H9 (cell line): Measurements from ENCODE around the gene WDFY3. TPM values are rescaled to one million over a fixed set of nuclear protein-coding genes. Genes with fewer than 3 reads are reported as not detected.

Experiments
- DNase-seq: peaks from one replicate; pipeline ENCODE4 v3.0.0-alpha.2; 2017
- H2AFZ ChIP-seq: one replicate; pipeline ENCODE4 v1.6.1; 2013; ENCODE audit warnings: mild to moderate bottlenecking, low read length, control low read depth, moderate library complexity
- H2AK5ac ChIP-seq: 2 replicates; pipeline ENCODE4 v1.6.1; 2013; ENCODE audit warnings: low read length, control low read depth, mixed read lengths; ENCODE audit not compliant: insufficient read length
- H2BK120ac ChIP-seq: one replicate; pipeline ENCODE4 v1.6.1; 2013; ENCODE audit warnings: low read depth, mild to moderate bottlenecking, low read length, control low read depth, inconsistent platforms; ENCODE audit not compliant: poor library complexity, severe bottlenecking
- H2BK12ac ChIP-seq: 2 replicates; pipeline ENCODE4 v1.6.1; 2013; ENCODE audit warnings: low read length, control low read depth, mixed read lengths, low read depth; ENCODE audit not compliant: insufficient read length
- H2BK15ac ChIP-seq: 2 replicates; pipeline ENCODE4 v1.6.1; 2013; ENCODE audit warnings: low read depth, low read length, control low read depth
- H2BK20ac ChIP-seq: one replicate; pipeline ENCODE4 v1.6.1; 2013; ENCODE audit warnings: low read depth, mild to moderate bottlenecking, low read length, control low read depth, inconsistent platforms; ENCODE audit not compliant: poor library complexity, severe bottlenecking
- H2BK5ac ChIP-seq: 2 replicates; pipeline ENCODE4 v1.6.1; 2013; ENCODE audit warnings: low read length, control low read depth, mixed read lengths; ENCODE audit not compliant: insufficient read length
- H3K14ac ChIP-seq: 2 replicates; pipeline ENCODE4 v1.6.1; 2013; ENCODE audit warnings: low read length, control low read depth; ENCODE audit not compliant: insufficient read depth
- H3K18ac ChIP-seq: 2 replicates; pipeline ENCODE4 v1.6.1; 2013; ENCODE audit warnings: low read depth, mild to moderate bottlenecking, mixed read lengths, low read length, control low read depth; ENCODE audit not compliant: insufficient read length
- H3K23ac ChIP-seq: 2 replicates; pipeline ENCODE4 v1.6.1; 2013; ENCODE audit warnings: low read length, control low read depth, mixed read lengths, low read depth; ENCODE audit not compliant: insufficient read length
- H3K23me2 ChIP-seq: 2 replicates; pipeline ENCODE4 v1.6.1; 2013; ENCODE audit warnings: low read depth, mild to moderate bottlenecking, mixed read lengths, low read length, control low read depth; ENCODE audit not compliant: insufficient read length, poor library complexity, severe bottlenecking
- H3K27ac ChIP-seq: 2 replicates; pipeline ENCODE4 v1.5.1; 2013; ENCODE audit warnings: low read length, control low read depth, mixed read lengths, low read depth; ENCODE audit not compliant: insufficient read length
- H3K27me3 ChIP-seq: 2 replicates; pipeline ENCODE4 v1.6.1; 2013; ENCODE audit warnings: low read length, control low read depth, inconsistent platforms; ENCODE audit not compliant: insufficient read depth
- H3K4ac ChIP-seq: 2 replicates; pipeline ENCODE4 v1.6.1; 2013; ENCODE audit warnings: low read depth, mild to moderate bottlenecking, control low read depth, inconsistent platforms, low read length, moderate library complexity
- H3K4me1 ChIP-seq: 2 replicates; pipeline ENCODE4 v1.6.1; 2013; ENCODE audit warnings: low read length, control low read depth, inconsistent platforms; ENCODE audit not compliant: insufficient read depth
- H3K4me2 ChIP-seq: 2 replicates; pipeline ENCODE4 v1.6.1; 2013; ENCODE audit warnings: low read length, control low read depth, mixed read lengths; ENCODE audit not compliant: insufficient read length, insufficient read depth
- H3K56ac ChIP-seq: 2 replicates; pipeline ENCODE4 v1.6.1; 2013; ENCODE audit warnings: low read depth, mild to moderate bottlenecking, mixed read lengths, low read length, control low read depth; ENCODE audit not compliant: insufficient read length
- H3K79me1 ChIP-seq: 2 replicates; pipeline ENCODE4 v1.6.1; 2013; ENCODE audit warnings: low read depth, mild to moderate bottlenecking, moderate library complexity, low read length, control low read depth, inconsistent platforms; ENCODE audit not compliant: insufficient read depth, poor library complexity, severe bottlenecking
- H3K79me2 ChIP-seq: 2 replicates; pipeline ENCODE4 v1.6.1; 2013; ENCODE audit warnings: low read length, control low read depth, inconsistent platforms; ENCODE audit not compliant: insufficient read depth
- H3K9ac ChIP-seq: 2 replicates; pipeline ENCODE4 v1.6.1; 2013; ENCODE audit warnings: low read length, control low read depth, mixed read lengths; ENCODE audit not compliant: insufficient read length; ENCODE audit errors: extremely low read depth
- H3K9me3 ChIP-seq: one replicate; pipeline ENCODE4 v1.6.1; 2013; ENCODE audit warnings: low read depth, low read length, inconsistent platforms; ENCODE audit not compliant: control insufficient read depth
- H3T11ph ChIP-seq: one replicate; pipeline ENCODE4 v1.6.1; 2013; ENCODE audit warnings: mild to moderate bottlenecking, low read length, control low read depth, inconsistent platforms
- H4K20me1 ChIP-seq: one replicate; pipeline ENCODE4 v1.6.1; 2013; ENCODE audit not compliant: control insufficient read depth, insufficient read length, insufficient read depth
- H4K5ac ChIP-seq: 2 replicates; pipeline ENCODE4 v1.6.1; 2013; ENCODE audit warnings: low read depth, mild to moderate bottlenecking, mixed read lengths, low read length, control low read depth; ENCODE audit not compliant: insufficient read length
- H4K8ac ChIP-seq: replicated peaks from 2 replicates; pipeline ENCODE4 v1.6.1; 2013; ENCODE audit warnings: low read length, control low read depth, mixed read lengths, low read depth; ENCODE audit not compliant: insufficient read length
- H4K91ac ChIP-seq: 2 replicates; pipeline ENCODE4 v1.6.1; 2013; ENCODE audit warnings: low read depth, mild to moderate bottlenecking, moderate library complexity, mixed read lengths, low read length, control low read depth; ENCODE audit not compliant: insufficient read length
- H3K27ac Mint-ChIP-seq, 3 experiments: 2 replicates in 2 of 3; 3 replicates in 1 of 3; pipeline ENCODE4 v1.8.0; 2020 to 2021; ENCODE audit warnings: mixed read lengths in 3 of 3, mild to moderate bottlenecking in 1 of 3, moderate library complexity in 1 of 3
- H3K27me3 Mint-ChIP-seq: 2 replicates; pipeline ENCODE4 v1.8.0; 2021; ENCODE audit warnings: low read depth, mild to moderate bottlenecking, moderate library complexity, mixed read lengths
- H3K36me3 Mint-ChIP-seq, 3 experiments: 2 replicates in 2 of 3; 3 replicates in 1 of 3; pipeline ENCODE4 v1.8.0; 2020 to 2021; ENCODE audit warnings: low read depth in 3 of 3, mixed read lengths in 3 of 3; ENCODE audit not compliant: insufficient read depth in 1 of 3
- H3K4me1 Mint-ChIP-seq, 2 experiments: 2 replicates each; pipeline ENCODE4 v1.8.0; 2020; ENCODE audit warnings: mixed read lengths in 2 of 2
- H3K4me3 Mint-ChIP-seq, 2 experiments: 2 replicates in 1 of 2; 3 replicates in 1 of 2; pipeline ENCODE4 v1.8.0; 2020 to 2021; ENCODE audit warnings: mild to moderate bottlenecking in 2 of 2, mixed read lengths in 2 of 2, moderate library complexity in 1 of 2
- H3K9me3 Mint-ChIP-seq, 2 experiments: 2 replicates in 1 of 2; 3 replicates in 1 of 2; pipeline ENCODE4 v1.8.0; 2020; ENCODE audit warnings: mild to moderate bottlenecking in 2 of 2, mixed read lengths in 2 of 2, moderate library complexity in 1 of 2
- CTCF ChIP-seq: fragments of 200-600 bp; sonication (generic); conservative IDR thresholded peaks from 3 replicates; pipeline ENCODE4 v1.8.0; 2021; ENCODE audit warnings: antibody characterized with exemption, mild to moderate bottlenecking
- total RNA-seq: library from RNA; stranded (reverse); gene quantifications from 2 replicates; pipeline ENCODE4 v1.2.1, GENCODE V29; 2021

The WDFY3 gene
- total RNA-seq, 1 experiment from 2014 or later = 54.6 TPM

DNA sequence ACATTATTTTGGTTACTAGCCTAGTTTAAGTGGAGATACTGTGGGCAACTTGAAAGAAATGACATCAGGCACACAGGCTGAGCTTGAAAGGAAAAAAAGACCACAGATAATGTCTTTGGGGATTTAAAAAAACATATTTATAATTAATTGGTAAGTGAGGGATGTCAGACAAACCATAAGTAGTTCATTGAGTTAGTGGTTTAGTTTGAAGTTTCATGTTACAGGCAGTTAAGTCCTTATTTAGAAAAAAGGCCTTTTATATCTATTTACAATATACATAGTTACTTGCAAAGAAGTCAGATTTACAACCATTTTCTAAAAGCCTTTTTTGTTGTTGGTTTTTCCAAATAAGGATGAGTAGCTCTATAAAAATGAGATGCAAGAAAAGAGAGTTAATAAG is 294.3 kb downstream of the WDFY3 start:
- no peaks in the 10 kb centered on the region for H3K79me2 ChIP-seq

More for the DNA sequence above, 294.3 kb downstream of the WDFY3 start:
- TF ChIP-seq CTCF = no peak
- no peak overlapping the region for H3K9ac ChIP-seq
- H3K23ac ChIP-seq = no peak overlapping the region
- no peak overlapping the region for H2AK5ac ChIP-seq
- H3K27ac ChIP-seq = no peak overlapping the region
- H3T11ph ChIP-seq = no peak overlapping the region
- no peaks in the 10 kb centered on the region for H3K4me1 Mint-ChIP-seq
- no peaks in the 10 kb centered on the region; the same call in 1 of the 2 replicates for H3K27me3 Mint-ChIP-seq
- H2BK12ac ChIP-seq = no peak overlapping the region
- no peak overlapping the region for H2BK15ac ChIP-seq
- H3K4me3 Mint-ChIP-seq = no peak overlapping the region
- H3K23me2 ChIP-seq = no peaks in the 10 kb centered on the region
- no peaks in the 10 kb centered on the region; the same call in 1 of the 2 replicates for H3K4me1 ChIP-seq
- H2BK20ac ChIP-seq = no peak overlapping the region
- H3K14ac ChIP-seq = no peak overlapping the region
- H4K20me1 ChIP-seq = no peaks in the 10 kb centered on the region
- no peak overlapping the region for H3K18ac ChIP-seq
- no peaks in the 10 kb centered on the region for H3K27me3 ChIP-seq
- no peaks in the 10 kb centered on the region for H3K9me3 ChIP-seq
- H3K4ac ChIP-seq = no peak overlapping the region
- H2AFZ ChIP-seq = no peak overlapping the region
- H3K27ac Mint-ChIP-seq = no peak overlapping the region
- H4K8ac ChIP-seq = no peak overlapping the region
- no peak overlapping the region for H3K56ac ChIP-seq
- peaks cover 21 to 42% (median 36%) of the 10 kb centered on the region in 3 experiments; a peak in 6 of 7 replicates for H3K36me3 Mint-ChIP-seq
- no peak overlapping the region for H4K5ac ChIP-seq
- H2BK120ac ChIP-seq = no peak overlapping the region
- H4K91ac ChIP-seq = no peak overlapping the region
- H2BK5ac ChIP-seq = no peak overlapping the region
- H3K79me1 ChIP-seq = no peaks in the 10 kb centered on the region
- no peak for DNase-seq
- H3K4me2 ChIP-seq = no peak overlapping the region
- H3K9me3 Mint-ChIP-seq = no peaks in the 10 kb centered on the region; a peak in 1 of 5 replicates
